Measurements from ENCODE around the gene AIFM2. TPM values are rescaled to one million over a fixed set of nuclear protein-coding genes. Genes with fewer than 3 reads are reported as not detected.

The AIFM2 gene
- total RNA-seq, 4 donors from 2014 or later, result 6.3 to 8.2 (median 7.0) TPM

GRCh38 chr10:70137927-70138883 is 5.6 kb upstream of the AIFM2 start:
- intact Hi-C loops (cut with DNase I; ENCODE audit: low total_unique reads), result no loop called here
- peak in 1 of 2 donors; percentile 84 for DNase-seq (ENCODE audit: low spot score in 2 of 2)
- TF ChIP-seq CTCF (IDR thresholded peaks at IDR 0.05) (no peak), POLR2A (IDR thresholded peaks at IDR 0.05) (no peak)
- WGBS, 2 donors, result 67 to 71% methylated on average over 14 of the region's 14 CpGs
- no peak overlapping the region for H3K4me3 ChIP-seq (ENCODE audit: low read depth, poor library complexity, severe bottlenecking)

GRCh38 chr10:70137135-70137534 is 4.5 kb upstream of the AIFM2 start:
- 75 to 76% methylated on average over 9 of the region's 9 CpGs for WGBS, 2 donors
- no peak overlapping the region for H3K4me3 ChIP-seq (ENCODE audit: low read depth, poor library complexity, severe bottlenecking)
- peak in 1 of 2 donors; percentile 59 for DNase-seq (ENCODE audit: low spot score in 2 of 2)
- TF ChIP-seq POLR2A (IDR thresholded peaks at IDR 0.05) (no peak), CTCF (IDR thresholded peaks at IDR 0.05) (no peak)
- intact Hi-C loops (cut with DNase I; ENCODE audit: low total_unique reads), result no loop called here

- intact Hi-C loops (cut with DNase I; ENCODE audit: low total_unique reads), result no loop called here
- peak in 1 of 2 donors; percentile 58 for DNase-seq (ENCODE audit: low spot score in 2 of 2)
- TF ChIP-seq POLR2A (IDR thresholded peaks at IDR 0.05) (no peak), CTCF (IDR thresholded peaks at IDR 0.05) (no peak)
- WGBS, 2 donors, result 71 to 77% methylated on average over 7 of the region's 7 CpGs
- H3K4me3 ChIP-seq (ENCODE audit: low read depth, poor library complexity, severe bottlenecking), result no peak overlapping the region
Observed at GRCh38 chr10:70135684-70136083, 3.1 kb upstream of the AIFM2 start.

- no peak for TF ChIP-seq CTCF (IDR thresholded peaks at IDR 0.05)
- no peak for TF ChIP-seq POLR2A (IDR thresholded peaks at IDR 0.05)
- 57 to 58% methylated on average over 3 of the region's 3 CpGs for WGBS, 2 donors
- H3K4me3 ChIP-seq (ENCODE audit: low read depth, poor library complexity, severe bottlenecking), result no peak overlapping the region
- intact Hi-C loops (cut with DNase I; ENCODE audit: low total_unique reads), result no loop called here
- peak in 1 of 2 donors; percentile 83 for DNase-seq (ENCODE audit: low spot score in 2 of 2)
Observed at GRCh38 chr10:70135046-70135445, 2.4 kb upstream of the AIFM2 start.

GRCh38 chr10:70131560-70131937 is 1.1 kb downstream of the AIFM2 start:
- intact Hi-C loops (cut with DNase I; ENCODE audit: low total_unique reads), result no loop called here
- 90 to 100% methylated on average over 4 of the region's 4 CpGs for WGBS, 2 donors
- no peak overlapping the region for H3K4me3 ChIP-seq (ENCODE audit: low read depth, poor library complexity, severe bottlenecking)
- peak in 1 of 2 donors; percentile 83 for DNase-seq (ENCODE audit: low spot score in 2 of 2)
- TF ChIP-seq POLR2A (IDR thresholded peaks at IDR 0.05) (no peak), CTCF (IDR thresholded peaks at IDR 0.05) (no peak)

All from lower leg skin (tissue), 4 donors.